Dermis microvascular lymphatic vessel endothelial cell (primary cell): ENCODE results near the gene RASGEF1B. TPM values are rescaled to one million over a fixed set of nuclear protein-coding genes. Genes with fewer than 3 reads are reported as not detected.

ENCODE experiments used
- DNase-seq, 2 donors: peaks; one replicate each; pipeline versions ENCODE4 v3.0.0 to v3.0.0-alpha.2; 2010; ENCODE audit warnings: low read depth in 2 of 2
- total RNA-seq: library from RNA; depleted of rRNA; stranded (reverse); fragments of >200 nt; gene quantifications from 2 replicates; pipeline ENCODE4 v1.2.1, GENCODE V29; 2014

RASGEF1B gene
- under 0.01 and 0.38 TPM in 2 replicates for total RNA-seq

DNA sequence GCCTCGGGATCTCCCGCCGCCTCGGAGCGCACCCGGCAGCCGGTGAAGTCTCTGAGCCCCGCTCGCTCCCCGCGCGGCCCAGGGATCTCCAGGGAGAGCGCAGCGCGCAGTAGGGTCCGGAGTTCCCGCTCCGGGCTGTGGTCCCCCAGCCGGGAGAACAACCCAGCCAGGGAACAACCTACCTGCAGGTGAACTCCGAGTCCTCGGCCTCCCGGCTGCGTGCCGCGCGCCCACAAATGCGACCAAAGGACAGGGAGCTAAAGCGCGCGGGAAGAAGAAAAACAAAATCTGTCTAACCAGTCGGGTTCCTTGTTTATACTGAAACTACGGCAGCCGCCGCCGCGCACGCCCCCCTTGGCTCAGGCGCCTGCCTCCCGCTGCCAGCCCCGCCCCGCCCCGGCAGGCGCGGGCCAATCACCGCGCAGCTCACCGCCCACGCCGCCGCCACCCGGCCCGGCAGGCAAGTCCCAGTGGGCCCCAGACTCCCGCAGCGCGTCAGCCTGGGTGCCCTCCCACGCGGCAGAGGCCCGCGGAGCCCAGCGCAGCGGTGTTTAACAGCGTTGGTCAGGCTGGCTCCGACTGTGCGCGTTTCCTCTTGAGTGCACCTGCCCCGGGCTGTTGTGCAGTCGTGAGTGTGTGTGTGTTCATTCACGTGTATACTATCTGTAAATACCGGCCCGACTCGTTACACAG lies at the start of gene RASGEF1B:
TSS of gene RASGEF1B (minus strand) at position 320 of the 693 bp plus-strand sequence. CDS start 12,399 bp downstream, outside the sequence.
- peak in 1 of 2 donors; percentile 77 for DNase-seq

GRCh38 chr4:81519856-81520255 lies 48.1 kb upstream of the RASGEF1B start:
- no peak for DNase-seq

DNA sequence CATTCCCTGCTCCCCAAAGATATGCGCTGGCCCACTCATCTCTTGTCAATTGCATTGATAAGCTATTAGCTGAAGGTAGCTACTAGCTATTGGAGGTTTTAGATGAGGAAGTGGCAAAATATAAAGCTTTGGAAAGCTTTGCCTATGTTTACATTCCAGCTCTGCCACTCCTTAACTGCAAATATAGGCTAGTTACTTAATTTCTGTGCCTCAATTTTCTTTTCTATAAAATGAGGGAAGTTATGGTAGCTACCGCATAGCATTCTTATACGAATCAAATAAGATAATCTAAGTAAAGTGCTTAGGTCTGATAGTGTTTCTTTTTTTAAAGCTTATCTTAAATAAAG lies 47.7 kb upstream of the RASGEF1B start:
- no peak for DNase-seq

- DNase-seq: no peak
Observed at GRCh38 chr4:81518762-81519426, 47.2 kb upstream of the RASGEF1B start.

- DNase-seq: no peak
Observed at GRCh38 chr4:81516241-81516640, 44.5 kb upstream of the RASGEF1B start.

DNA sequence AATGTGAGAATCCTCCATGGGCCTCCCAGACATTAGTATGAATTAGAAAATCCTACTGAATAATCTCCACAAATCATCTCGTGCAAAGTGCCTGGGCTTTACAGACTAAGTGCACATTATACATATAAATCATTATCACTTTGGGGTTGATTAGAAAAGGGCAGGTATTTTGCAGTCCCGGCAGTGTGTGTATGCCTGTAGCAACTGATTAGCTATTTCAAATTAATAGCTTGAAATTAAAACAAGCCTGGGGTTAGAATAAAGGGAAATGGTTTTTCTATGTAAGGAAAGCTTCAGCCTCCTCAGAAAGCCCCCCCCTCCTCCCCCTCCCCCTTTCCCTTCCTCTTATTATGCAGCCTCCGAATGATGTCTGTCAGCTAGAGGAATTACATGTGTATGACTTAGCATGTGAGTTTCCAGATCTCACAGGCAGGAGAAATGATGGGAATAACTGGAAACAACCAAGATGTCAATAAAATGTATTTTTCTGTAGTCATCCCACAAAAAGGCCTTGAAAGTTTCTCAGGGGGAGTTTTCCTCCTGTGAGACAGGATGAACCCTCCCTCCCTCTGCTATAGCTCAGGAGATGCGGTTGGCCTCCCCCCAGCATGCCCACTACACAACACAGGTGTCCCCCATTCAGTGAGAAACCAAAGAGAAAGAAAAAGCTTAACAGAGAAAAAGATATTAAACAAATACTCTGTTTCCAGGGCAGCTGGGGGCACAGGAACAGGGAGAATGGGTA lies 41.2 kb upstream of the RASGEF1B start:
- DNase-seq: no peak

GRCh38 chr4:81512001-81512756 lies 40.5 kb upstream of the RASGEF1B start:
- no peak for DNase-seq

DNA sequence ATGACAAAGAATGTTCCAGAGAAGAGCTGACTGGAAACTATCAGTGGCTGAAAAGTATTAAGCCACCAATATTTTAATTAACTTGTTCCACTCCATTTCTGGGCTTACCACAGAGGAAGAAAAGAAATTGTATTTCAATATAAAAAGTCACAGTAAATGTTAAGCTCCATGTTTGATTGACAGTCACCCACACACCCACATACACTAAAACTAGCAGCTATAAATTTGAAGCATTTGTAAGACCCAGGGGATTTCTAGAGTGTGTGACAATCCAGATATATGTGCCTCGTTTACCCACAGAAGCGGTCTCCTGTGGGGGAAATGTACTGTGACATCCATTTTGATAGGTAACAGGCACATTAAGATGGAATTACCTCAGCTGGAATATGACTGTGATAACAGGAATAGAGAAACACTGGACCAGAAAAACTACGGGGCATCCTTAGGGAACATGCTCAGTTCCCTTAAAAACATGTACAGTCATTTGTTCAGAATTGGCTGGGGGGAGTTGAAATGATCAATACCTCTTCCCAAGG lies 39.0 kb upstream of the RASGEF1B start:
- DNase-seq: no peak

- no peak for DNase-seq
Observed at GRCh38 chr4:81509822-81510221, 38.1 kb upstream of the RASGEF1B start.

GRCh38 chr4:81509191-81509590 lies 37.5 kb upstream of the RASGEF1B start:
- DNase-seq: no peak

GRCh38 chr4:81508411-81509185 lies 36.9 kb upstream of the RASGEF1B start:
- no peak for DNase-seq

GRCh38 chr4:81507530-81507929 lies 35.8 kb upstream of the RASGEF1B start:
- no peak for DNase-seq

- no peak for DNase-seq
Observed at GRCh38 chr4:81506731-81507130, 35.0 kb upstream of the RASGEF1B start.

GRCh38 chr4:81505726-81506125 lies 34.0 kb upstream of the RASGEF1B start:
- DNase-seq: no peak

DNA sequence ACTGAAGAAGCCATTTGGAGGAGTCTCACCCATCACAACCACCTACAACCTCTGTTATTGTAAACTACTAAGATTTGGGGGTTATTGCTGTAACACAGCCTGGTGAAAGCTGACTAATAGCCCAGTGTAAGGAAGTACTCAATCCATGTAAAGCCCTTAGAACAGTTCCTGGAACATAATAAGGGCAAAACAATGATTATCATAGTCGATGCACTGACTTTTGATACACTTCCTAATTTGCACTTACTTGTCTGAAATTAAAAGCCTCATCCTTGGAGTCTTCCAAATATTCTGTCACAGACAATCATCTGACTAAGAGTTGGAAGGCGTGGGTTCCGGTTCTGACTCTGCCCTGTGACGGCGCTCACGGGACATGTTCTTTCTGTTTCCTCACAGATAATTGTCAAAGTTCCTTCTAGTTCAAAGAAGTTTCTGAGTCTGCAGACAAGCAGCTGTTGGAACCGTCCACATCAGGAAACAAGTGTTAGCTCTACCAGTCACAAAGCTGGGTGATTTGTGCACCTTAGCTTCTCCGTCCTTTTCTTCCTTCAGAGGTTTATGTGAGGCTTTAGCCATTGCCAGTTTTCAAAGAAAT lies 33.4 kb upstream of the RASGEF1B start:
- peak in 1 of 2 donors; percentile 6 for DNase-seq

GRCh38 chr4:81504112-81505003 lies 32.7 kb upstream of the RASGEF1B start:
- DNase-seq: no peak

DNA sequence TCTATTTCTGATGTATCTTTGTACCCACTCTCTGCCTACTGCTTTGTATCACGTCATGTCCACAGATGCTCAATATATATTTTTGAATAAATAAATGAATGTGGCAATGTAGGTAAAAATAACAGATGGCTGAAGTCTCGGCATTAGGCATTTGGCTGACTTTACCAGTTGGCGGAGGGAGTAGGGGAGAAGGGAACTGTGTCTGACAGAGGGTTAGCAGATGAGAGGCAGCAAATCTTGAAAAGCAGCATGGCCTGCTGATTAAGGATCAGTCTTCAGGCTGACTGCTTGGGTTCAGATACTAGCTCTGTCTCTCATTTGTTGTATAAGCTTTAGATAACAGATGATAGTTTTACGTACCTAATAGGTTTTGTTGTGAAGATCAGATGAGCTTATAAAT lies 31.9 kb upstream of the RASGEF1B start:
- no peak for DNase-seq

DNA sequence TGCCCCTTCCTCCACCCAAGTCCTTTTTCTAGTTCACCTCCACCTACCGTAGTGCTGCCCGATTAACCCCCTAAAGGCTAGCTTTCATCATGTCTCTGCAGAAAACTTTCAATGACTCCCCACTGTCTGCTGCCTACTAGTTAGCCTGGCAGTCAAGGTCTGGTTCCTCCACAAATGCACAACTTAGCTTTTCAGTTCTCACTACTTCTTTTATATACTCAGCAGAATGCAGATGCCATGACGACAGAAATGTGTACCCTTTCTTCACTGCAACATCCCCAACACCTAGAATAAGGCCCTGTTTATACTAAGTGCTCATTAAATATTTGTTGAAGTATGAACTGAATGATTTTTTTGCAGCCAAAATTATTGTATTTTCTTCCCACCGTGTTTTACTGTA lies 30.9 kb upstream of the RASGEF1B start:
- DNase-seq: no peak

- DNase-seq: no peak
Observed at GRCh38 chr4:81499840-81500239, 28.1 kb upstream of the RASGEF1B start.
